Cardiac muscle cell (in vitro differentiated cells and primary cell): ENCODE measurements around the gene PITX3. TPM values are rescaled to one million over a fixed set of nuclear protein-coding genes. Genes with fewer than 3 reads are reported as not detected.

ENCODE experiments used
- DNase-seq, 2 donors: peaks; one replicate each; pipeline versions ENCODE4 v3.0.0 to v3.0.0-alpha.2; 2010 to 2017; ENCODE audit warnings: low read depth in 1 of 2, low spot score in 1 of 2
- H3K27ac ChIP-seq: fragments of 200-600 bp; sonication (generic); 2 replicates; pipeline ENCODE4 v1.5.1; 2016
- H3K27me3 ChIP-seq: fragments of 200-600 bp; sonication (generic); 2 replicates; pipeline ENCODE4 v1.6.0; 2016; ENCODE audit warnings: control low read depth
- H3K36me3 ChIP-seq: fragments of 200-600 bp; sonication (generic); 2 replicates; pipeline ENCODE4 v1.5.1; 2016; ENCODE audit warnings: control low read depth
- H3K4me1 ChIP-seq: fragments of 200-600 bp; sonication (generic); 2 replicates; pipeline ENCODE4 v1.8.1; 2017; ENCODE audit warnings: low read depth, mild to moderate bottlenecking, mixed run types
- H3K4me3 ChIP-seq: fragments of 200-600 bp; sonication (generic); 2 replicates; pipeline ENCODE4 v1.5.1; 2016; ENCODE audit warnings: mild to moderate bottlenecking
- H3K9me3 ChIP-seq: fragments of 200-600 bp; sonication (generic); 2 replicates; pipeline ENCODE4 v1.5.1; 2017; ENCODE audit warnings: low read depth, mild to moderate bottlenecking, control low read depth
- polyA plus RNA-seq: library from polyadenylated mRNA; unstranded; fragments of >200 nt; fragmentation: Nextera tagmentation; extraction: Ambion mirVana; gene quantifications from 2 replicates; pipeline ENCODE4 v1.2.1, GENCODE V29; 2016
- total RNA-seq: library from RNA; depleted of rRNA; stranded (reverse); fragments of >200 nt; gene quantifications from 2 replicates; pipeline ENCODE4 v1.2.3, GENCODE V29; 2016
- TF ChIP-seq, protein P1 (sequence below): IDR thresholded peaks from 2 replicates; pipeline ENCODE4 v1.5.1; 2012; ENCODE audit warnings: low read depth, mild to moderate bottlenecking, low read length

The PITX3 gene
- total and polyA plus RNA-seq, 2 experiments from 2014 or later: 7.9 to 14.3 TPM

- H3K9me3 ChIP-seq: no peaks in the 10 kb centered on the region
- peaks cover 53% of the 10 kb centered on the region for H3K27me3 ChIP-seq
- peak overlapping the region; percentile 18 for H3K4me3 ChIP-seq
- H3K36me3 ChIP-seq: no peaks in the 10 kb centered on the region
- peak; percentile 80 to 91 for DNase-seq
- no peak overlapping the region for H3K27ac ChIP-seq
- H3K4me1 ChIP-seq: peaks cover 8% of the 10 kb centered on the region
- TF ChIP-seq, protein P1, sequence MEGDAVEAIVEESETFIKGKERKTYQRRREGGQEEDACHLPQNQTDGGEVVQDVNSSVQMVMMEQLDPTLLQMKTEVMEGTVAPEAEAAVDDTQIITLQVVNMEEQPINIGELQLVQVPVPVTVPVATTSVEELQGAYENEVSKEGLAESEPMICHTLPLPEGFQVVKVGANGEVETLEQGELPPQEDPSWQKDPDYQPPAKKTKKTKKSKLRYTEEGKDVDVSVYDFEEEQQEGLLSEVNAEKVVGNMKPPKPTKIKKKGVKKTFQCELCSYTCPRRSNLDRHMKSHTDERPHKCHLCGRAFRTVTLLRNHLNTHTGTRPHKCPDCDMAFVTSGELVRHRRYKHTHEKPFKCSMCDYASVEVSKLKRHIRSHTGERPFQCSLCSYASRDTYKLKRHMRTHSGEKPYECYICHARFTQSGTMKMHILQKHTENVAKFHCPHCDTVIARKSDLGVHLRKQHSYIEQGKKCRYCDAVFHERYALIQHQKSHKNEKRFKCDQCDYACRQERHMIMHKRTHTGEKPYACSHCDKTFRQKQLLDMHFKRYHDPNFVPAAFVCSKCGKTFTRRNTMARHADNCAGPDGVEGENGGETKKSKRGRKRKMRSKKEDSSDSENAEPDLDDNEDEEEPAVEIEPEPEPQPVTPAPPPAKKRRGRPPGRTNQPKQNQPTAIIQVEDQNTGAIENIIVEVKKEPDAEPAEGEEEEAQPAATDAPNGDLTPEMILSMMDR: peak; percentile 99
These were observed 11.5 kb downstream of the PITX3 start for GRCh38 chr10:102229810-102230263.

DNA sequence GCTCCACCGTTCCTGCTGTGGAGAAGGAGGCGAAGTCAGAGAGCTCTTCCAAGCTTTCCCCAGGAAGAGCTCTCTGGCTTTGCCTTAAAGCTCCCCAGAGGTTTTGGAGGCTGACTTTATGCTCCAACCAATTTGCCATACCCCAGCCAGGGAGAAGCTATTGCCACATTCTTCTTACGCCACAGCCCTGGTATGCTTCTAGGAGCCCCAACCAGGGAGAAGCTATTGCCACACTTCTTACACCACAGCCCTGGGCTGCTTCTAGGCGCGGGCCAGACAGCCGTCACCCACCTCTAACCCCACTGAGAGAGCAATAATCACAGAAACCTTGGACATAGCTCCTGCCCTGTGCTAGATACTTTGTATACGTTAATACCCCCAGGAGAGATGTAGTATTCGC lies 14.3 kb downstream of the PITX3 start:
- Histone ChIP-seq H3K4me1 (peaks cover 5% of the 10 kb centered on the region), H3K4me3 (no peak overlapping the region), H3K36me3 (no peaks in the 10 kb centered on the region), H3K27ac (no peak overlapping the region), H3K9me3 (no peaks in the 10 kb centered on the region), H3K27me3 (peaks cover 66% of the 10 kb centered on the region)
- peak in 1 of 2 donors; percentile 94 for DNase-seq
- TF ChIP-seq, protein P1: no peak

- Histone ChIP-seq H3K4me1 (peaks cover 5% of the 10 kb centered on the region), H3K27me3 (peaks cover 61% of the 10 kb centered on the region), H3K9me3 (no peaks in the 10 kb centered on the region), H3K27ac (no peak overlapping the region), H3K4me3 (no peak overlapping the region), H3K36me3 (no peaks in the 10 kb centered on the region)
- TF ChIP-seq, protein P1: no peak
- no peak for DNase-seq
These were observed 14.8 kb downstream of the PITX3 start for GRCh38 chr10:102226542-102226870.

- peak; percentile 95 to 97 for DNase-seq
- peak within 1 kb of the TSS; percentile 19 for H3K4me3 ChIP-seq
- H3K36me3 ChIP-seq: no peaks in the 10 kb centered on the region
- TF ChIP-seq, protein P1: no peak
- H3K4me1 ChIP-seq: peaks cover 5% of the 10 kb centered on the region
- H3K27me3 ChIP-seq: peaks cover 55% of the 10 kb centered on the region
- no peak within 1 kb of the TSS for H3K27ac ChIP-seq
- H3K9me3 ChIP-seq: no peaks in the 10 kb centered on the region
These were observed 15.4 kb downstream of the PITX3 start, which contains the start of gene ELOVL3 for GRCh38 chr10:102225646-102226541. TSS of gene ELOVL3 (plus strand) at chr10:102226299. CDS start at chr10:102226549, 250 bp downstream.

GRCh38 chr10:102222797-102223196 lies 18.5 kb downstream of the PITX3 start:
- no peaks in the 10 kb centered on the region for H3K9me3 ChIP-seq
- no peak overlapping the region for H3K27ac ChIP-seq
- H3K4me3 ChIP-seq: no peak overlapping the region
- H3K36me3 ChIP-seq: no peaks in the 10 kb centered on the region
- H3K27me3 ChIP-seq: peaks cover 39% of the 10 kb centered on the region
- TF ChIP-seq, protein P1: no peak
- H3K4me1 ChIP-seq: peaks cover 5% of the 10 kb centered on the region
- no peak for DNase-seq
